B cell (primary cell): Measurements from ENCODE around the gene CCNK.

Source experiments
- CTCF ChIP-seq: fragments of 200-600 bp; IDR thresholded peaks from one replicate; pipeline ENCODE4 v1.8.0; 2022; ENCODE audit warnings: antibody characterized with exemption, mild to moderate bottlenecking
- EZH2 ChIP-seq: IDR thresholded peaks from 2 replicates; pipeline ENCODE4 v1.6.1; 2012; ENCODE audit warnings: borderline replicate concordance, low read depth, mild to moderate bottlenecking, moderate library complexity, low read length; ENCODE audit not compliant: insufficient read depth, poor library complexity, severe bottlenecking

- TF ChIP-seq CTCF (no peak), EZH2 (no peak)
These were observed 54.9 kb downstream of the CCNK start for GRCh38 chr14:99535908-99536778.
